H7 (cell line): ENCODE data around the gene FAN1. TPM values are rescaled to one million over a fixed set of nuclear protein-coding genes. Genes with fewer than 3 reads are reported as not detected.
"Not testable (repeated sequence)": the region's sequence is repeated elsewhere in the genome, so short reads cannot be mapped to it uniquely, and the experiment has no call there.

Source experiments
- DNase-seq: peaks from one replicate; pipeline ENCODE4 v3.0.0; 2012
- H3K27me3 ChIP-seq: 2 replicates; pipeline ENCODE4 v1.6.0; 2011; ENCODE audit warnings: mild to moderate bottlenecking, low read length; ENCODE audit not compliant: control insufficient read depth, insufficient read depth
- H3K36me3 ChIP-seq: replicated peaks from 2 replicates; pipeline ENCODE4 v1.5.1; 2011; ENCODE audit warnings: low read length; ENCODE audit not compliant: control insufficient read depth, insufficient read depth
- H3K4me3 ChIP-seq: 2 replicates; pipeline ENCODE4 v1.5.1; 2011; ENCODE audit warnings: low read depth, mild to moderate bottlenecking, control low read depth, low read length, moderate library complexity; ENCODE audit not compliant: insufficient read depth
- total RNA-seq: library from RNA; depleted of rRNA; stranded (reverse); fragments of >200 nt; shearing (Covaris generic); gene quantifications from 2 replicates; pipeline ENCODE4 v1.2.3, GENCODE V29; 2014; rRNA removed

Gene FAN1
- 22.8 and 30.2 TPM in 2 replicates for total RNA-seq

GRCh38 chr15:30903497-30904187 is at the start of gene FAN1:
FAN1 (plus strand) TSS chr15:30903915; CDS start chr15:30904664, 749 bp downstream.
- peak; percentile 89 for DNase-seq
- H3K4me3 ChIP-seq: peak within 1 kb of the TSS; percentile 77
- H3K27me3 ChIP-seq: no peaks in the 10 kb centered on the region
- H3K36me3 ChIP-seq: no peaks in the 10 kb centered on the region; the same call in 1 of the 2 replicates

GRCh38 chr15:30859091-30859874 is 44.4 kb upstream of the FAN1 start:
- Histone ChIP-seq H3K36me3 (no peaks in the 10 kb centered on the region), H3K27me3 (no peaks in the 10 kb centered on the region), H3K4me3 (no peak overlapping the region)
- peak; percentile 55 for DNase-seq

- H3K27me3 ChIP-seq: no peaks in the 10 kb centered on the region
Observed at GRCh38 chr15:30865257-30865656, 38.5 kb upstream of the FAN1 start.

GRCh38 chr15:30870681-30871080 is 33.0 kb upstream of the FAN1 start:
- no peak for DNase-seq
- H3K36me3 ChIP-seq: no peaks in the 10 kb centered on the region
- no peak overlapping the region for H3K4me3 ChIP-seq
- no peaks in the 10 kb centered on the region for H3K27me3 ChIP-seq

More at GRCh38 chr15:30865257-30865656, 38.5 kb upstream of the FAN1 start:
- no peak for DNase-seq
- Histone ChIP-seq H3K36me3 (no peaks in the 10 kb centered on the region), H3K4me3 (no peak overlapping the region)

- no peak for DNase-seq
- no peak overlapping the region for H3K4me3 ChIP-seq
- no peaks in the 10 kb centered on the region for H3K36me3 ChIP-seq
- H3K27me3 ChIP-seq: no peaks in the 10 kb centered on the region
Observed at GRCh38 chr15:30872341-30872748, 31.4 kb upstream of the FAN1 start.

- no peaks in the 10 kb centered on the region for H3K27me3 ChIP-seq
- no peak overlapping the region for H3K4me3 ChIP-seq
- H3K36me3 ChIP-seq: no peaks in the 10 kb centered on the region
- DNase-seq: no peak
Observed at GRCh38 chr15:30877070-30877469, 26.6 kb upstream of the FAN1 start.

- DNase-seq: no peak
- H3K4me3 ChIP-seq: no peak overlapping the region
- no peaks in the 10 kb centered on the region for H3K27me3 ChIP-seq
- H3K36me3 ChIP-seq: no peaks in the 10 kb centered on the region
Observed at GRCh38 chr15:30878515-30878914, 25.2 kb upstream of the FAN1 start.

- DNase-seq: no peak
- no peaks in the 10 kb centered on the region for H3K36me3 ChIP-seq
Observed at GRCh38 chr15:30882849-30883433, 20.8 kb upstream of the FAN1 start.

GRCh38 chr15:30883666-30884065 is 20.0 kb upstream of the FAN1 start:
- not testable (repeated sequence) for DNase-seq, H3K27me3 ChIP-seq, H3K4me3 ChIP-seq, H3K36me3 ChIP-seq

More at GRCh38 chr15:30882849-30883433, 20.8 kb upstream of the FAN1 start:
- Histone ChIP-seq H3K4me3 (no peak overlapping the region), H3K27me3 (no peaks in the 10 kb centered on the region)

GRCh38 chr15:30885814-30886213 is 17.9 kb upstream of the FAN1 start:
- Histone ChIP-seq H3K4me3 (no peak overlapping the region), H3K36me3 (no peaks in the 10 kb centered on the region), H3K27me3 (no peaks in the 10 kb centered on the region)
- peak; percentile 71 for DNase-seq

- no peak for DNase-seq
- H3K36me3 ChIP-seq: no peaks in the 10 kb centered on the region
- H3K27me3 ChIP-seq: no peaks in the 10 kb centered on the region
- no peak overlapping the region for H3K4me3 ChIP-seq
Observed at GRCh38 chr15:30889196-30889595, 14.5 kb upstream of the FAN1 start.

GRCh38 chr15:30895461-30896210 is 8.1 kb upstream of the FAN1 start:
- Histone ChIP-seq H3K4me3 (no peak overlapping the region), H3K36me3 (no peaks in the 10 kb centered on the region), H3K27me3 (no peaks in the 10 kb centered on the region)
- DNase-seq: no peak

GRCh38 chr15:30896211-30896606 is 7.5 kb upstream of the FAN1 start:
- no peaks in the 10 kb centered on the region for H3K27me3 ChIP-seq
- H3K4me3 ChIP-seq: no peak overlapping the region
- DNase-seq: no peak
- H3K36me3 ChIP-seq: no peaks in the 10 kb centered on the region

- no peak for DNase-seq
- H3K27me3 ChIP-seq: no peaks in the 10 kb centered on the region
- no peak overlapping the region for H3K4me3 ChIP-seq
- no peaks in the 10 kb centered on the region; the same call in 1 of the 2 replicates for H3K36me3 ChIP-seq
Observed at GRCh38 chr15:30901889-30902288, 1.8 kb upstream of the FAN1 start.
